ENCODE results near the gene SNPH. TPM values are rescaled to one million over a fixed set of nuclear protein-coding genes. Genes with fewer than 3 reads are reported as not detected.
A peak's percentile ranks its signal among the peaks of the same experiment; 100 is the strongest.
"Not testable (repeated sequence)": the region's sequence is repeated elsewhere in the genome, so short reads cannot be mapped to it uniquely, and the experiment has no call there.

Gene SNPH, protein sequence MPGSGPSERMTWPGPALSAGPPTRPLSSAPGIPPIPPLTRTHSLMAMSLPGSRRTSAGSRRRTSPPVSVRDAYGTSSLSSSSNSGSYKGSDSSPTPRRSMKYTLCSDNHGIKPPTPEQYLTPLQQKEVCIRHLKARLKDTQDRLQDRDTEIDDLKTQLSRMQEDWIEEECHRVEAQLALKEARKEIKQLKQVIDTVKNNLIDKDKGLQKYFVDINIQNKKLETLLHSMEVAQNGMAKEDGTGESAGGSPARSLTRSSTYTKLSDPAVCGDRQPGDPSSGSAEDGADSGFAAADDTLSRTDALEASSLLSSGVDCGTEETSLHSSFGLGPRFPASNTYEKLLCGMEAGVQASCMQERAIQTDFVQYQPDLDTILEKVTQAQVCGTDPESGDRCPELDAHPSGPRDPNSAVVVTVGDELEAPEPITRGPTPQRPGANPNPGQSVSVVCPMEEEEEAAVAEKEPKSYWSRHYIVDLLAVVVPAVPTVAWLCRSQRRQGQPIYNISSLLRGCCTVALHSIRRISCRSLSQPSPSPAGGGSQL
- total RNA-seq (2014; rRNA removed) (21.4 and 24.9 TPM in 2 replicates), Bru-seq, nascent RNA (percentile 56 among the genes with signal in this experiment), BruChase-seq, experiment 1, labeled RNA remaining after a 6-hour chase (percentile 76 among the genes with signal in this experiment), BruChase-seq, experiment 2, labeled RNA remaining after a 2-hour chase (percentile 69 among the genes with signal in this experiment)
- long read RNA-seq, full-length matches to known transcripts = 3 of 96 reads
- long read RNA-seq, partial matches to known transcripts = 2 of 96 reads
- long read RNA-seq, other reads (novel, unspliced or antisense) = 91 of 96 reads

- peak; percentile 84 for DNase-seq
- H3K79me2 ChIP-seq (ENCODE audit: low read length) = 0 out of 2 replicates have a peak, but pooled peaks cover 3% of the 10 kb centered on the region
- H3K4me2 ChIP-seq (ENCODE audit: low read length) = peak within 1 kb of the TSS; percentile 88
- peaks cover 13% of the 10 kb centered on the region; the same call in 1 of the 2 replicates for H3K4me1 ChIP-seq (ENCODE audit: insufficient read depth, low read length)
- H3K9me3 ChIP-seq (ENCODE audit: low read length) = no peaks in the 10 kb centered on the region
- H3K9me2 ChIP-seq (replicated peaks; ENCODE audit: low read length) = no peaks in the 10 kb centered on the region
- peak within 1 kb of the TSS; percentile 90 for H3K4me3 ChIP-seq (ENCODE audit: low read length)
- H3K9ac ChIP-seq (ENCODE audit: low read length) = peak within 1 kb of the TSS; percentile 57
- H3F3A ChIP-seq (ENCODE audit: low read length, unreplicated experiment) = no peaks in the 10 kb centered on the region
- no peak within 1 kb of the TSS for H3K27ac ChIP-seq (ENCODE audit: low read length)
- no peak for TF ChIP-seq EZH2 (IDR thresholded peaks at IDR 0.05; ENCODE audit: low read length, unreplicated experiment)
- TF ChIP-seq EZH2phosphoT487 (IDR thresholded peaks at IDR 0.05; ENCODE audit: borderline replicate concordance, low read length) = no peak
- no peak for TF ChIP-seq CTCF (conservative IDR thresholded peaks at IDR 0.05; ENCODE audit: low read depth, low read length)
- no peaks in the 10 kb centered on the region for H3K27me3 ChIP-seq (ENCODE audit: low read length)
- peak; percentile 94 for ATAC-seq
- no peaks in the 10 kb centered on the region for H4K20me1 ChIP-seq (ENCODE audit: low read length)
- no TSS peak for BruUV-seq (replicated peaks)
- ChIA-PET CTCF (no interaction called here), POLR2A (ENCODE audit: unreplicated experiment) (interaction anchor here (0.6 kb wide), 1 partner anchor 859 kb away, joined by 3 read pairs; no protein-coding TSS in a partner anchor)
- intact Hi-C loops (cut with micrococcal nuclease) = no loop called here
- no peaks in the 10 kb centered on the region for H3K36me3 ChIP-seq (ENCODE audit: low read depth, low read length)
- peak within 1 kb of the TSS; percentile 92 for H2AFZ ChIP-seq (ENCODE audit: low read length)
Observed at GRCh38 chr20:1266167-1266973, at the start of gene SNPH. SNPH (plus strand) TSS chr20:1266294; CDS start chr20:1296240, 29,946 bp downstream.

GRCh38 chr20:1216527-1217427, 49.3 kb upstream of the SNPH start:
- H3K9ac ChIP-seq (ENCODE audit: low read length); POLR2A ChIA-PET (ENCODE audit: unreplicated experiment); H3K4me3 ChIP-seq (ENCODE audit: low read length); H3K79me2 ChIP-seq (ENCODE audit: low read length); ATAC-seq; H4K20me1 ChIP-seq (ENCODE audit: low read length); H3K9me3 ChIP-seq (ENCODE audit: low read length); H3K27ac ChIP-seq (ENCODE audit: low read length); H3K27me3 ChIP-seq (ENCODE audit: low read length); BruUV-seq (replicated peaks); H3K9me2 ChIP-seq (replicated peaks; ENCODE audit: low read length); H3F3A ChIP-seq (ENCODE audit: low read length, unreplicated experiment); intact Hi-C loops (cut with micrococcal nuclease); DNase-seq; H3K4me1 ChIP-seq (ENCODE audit: insufficient read depth, low read length); H3K36me3 ChIP-seq (ENCODE audit: low read depth, low read length): not testable (repeated sequence)
- 0 out of 2 replicates have a peak overlapping the region, but pooled peaks have one; percentile 57 for H2AFZ ChIP-seq (ENCODE audit: low read length)
- peak overlapping the region; percentile 56; the same call in 1 of the 2 replicates for H3K4me2 ChIP-seq (ENCODE audit: low read length)
- CTCF ChIA-PET = interaction anchor here (0.7 kb wide), 1 partner anchor 13 kb away, joined by 4 read pairs; the partner anchor contains the start of gene C20orf202

DNA sequence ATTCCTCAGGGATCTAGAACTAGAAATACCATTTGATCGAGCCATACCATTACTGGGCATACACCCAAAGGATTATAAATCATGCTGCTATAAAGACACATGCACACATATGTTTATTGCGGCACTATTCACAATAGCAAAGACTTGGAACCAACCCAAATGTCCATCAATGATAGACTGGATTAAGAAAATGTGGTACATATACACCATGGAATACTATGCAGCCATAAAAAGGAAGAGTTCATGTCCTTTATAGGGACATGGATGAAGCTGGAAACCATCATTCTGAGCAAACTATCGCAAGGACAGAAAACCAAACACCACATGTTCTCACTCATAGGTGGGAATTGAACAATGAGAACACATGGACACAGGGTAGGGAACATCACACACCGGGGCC, 43.3 kb upstream of the SNPH start:
- H4K20me1 ChIP-seq (ENCODE audit: low read length); H3K79me2 ChIP-seq (ENCODE audit: low read length); ATAC-seq; CTCF ChIA-PET; H3K9me2 ChIP-seq (replicated peaks; ENCODE audit: low read length); POLR2A ChIA-PET (ENCODE audit: unreplicated experiment); H3K4me2 ChIP-seq (ENCODE audit: low read length); intact Hi-C loops (cut with micrococcal nuclease); H3K9me3 ChIP-seq (ENCODE audit: low read length); H2AFZ ChIP-seq (ENCODE audit: low read length); H3F3A ChIP-seq (ENCODE audit: low read length, unreplicated experiment); H3K27ac ChIP-seq (ENCODE audit: low read length); DNase-seq; H3K4me3 ChIP-seq (ENCODE audit: low read length); BruUV-seq (replicated peaks); H3K9ac ChIP-seq (ENCODE audit: low read length); H3K36me3 ChIP-seq (ENCODE audit: low read depth, low read length); H3K27me3 ChIP-seq (ENCODE audit: low read length); H3K4me1 ChIP-seq (ENCODE audit: insufficient read depth, low read length): not testable (repeated sequence)
